Ovary (tissue), 9 donors: ENCODE results near the gene CNOT6L. TPM values are rescaled to one million over a fixed set of nuclear protein-coding genes. Genes with fewer than 3 reads are reported as not detected.
A peak's percentile ranks its signal among the peaks of the same experiment; 100 is the strongest.

Source experiments
- DNase-seq, 5 donors: peaks; one replicate each; pipeline ENCODE4 v3.0.0-alpha.2; 2019 to 2020
- H3K27ac ChIP-seq, 2 donors: fragments of 200-600 bp; one replicate each; pipeline versions ENCODE4 v1.5.1 to v1.8.0; 2019 to 2022
- H3K27me3 ChIP-seq: fragments of 200-600 bp; one replicate; pipeline ENCODE4 v1.8.0; 2022
- H3K36me3 ChIP-seq: fragments of 200-600 bp; sonication (generic); one replicate; pipeline ENCODE4 v1.5.1; 2019
- H3K4me1 ChIP-seq: one replicate; pipeline ENCODE4 v1.8.1; 2013; ENCODE audit warnings: mild to moderate bottlenecking, moderate library complexity; ENCODE audit not compliant: insufficient read depth
- H3K4me3 ChIP-seq: fragments of 200-600 bp; sonication (generic); one replicate; pipeline ENCODE4 v1.5.1; 2017
- H3K9me3 ChIP-seq, 2 donors: fragments of 200-600 bp in 1 of 2; sonication (generic) in 1 of 2; one replicate each; pipeline versions ENCODE4 v1.5.1 to v1.8.1; 2013 to 2019; ENCODE audit warnings: mild to moderate bottlenecking in 1 of 2, moderate library complexity in 1 of 2
- EP300 ChIP-seq: sonication (generic); formaldehyde crosslinking; IDR thresholded peaks from one replicate; pipeline ENCODE4 v1.6.1; 2017; ENCODE audit warnings: antibody characterized with exemption
- POLR2A ChIP-seq: fragments of 450-650 bp; IDR thresholded peaks from one replicate; pipeline ENCODE4 v1.6.1; 2017; ENCODE audit warnings: antibody characterized with exemption, mild to moderate bottlenecking, moderate library complexity
- WGBS, 3 donors: extraction: QIAGEN DNeasy Blood & Tissue Kit in 1 of 3; methylation state at CpG; one replicate each; pipeline versions ENCODE4 v1.1.5 to v1.1.7; 2013 to 2017; 5-methylcytosine and 5-hydroxymethylcytosine counted together
- intact Hi-C, 4 donors: fragments of 100-400 bp; cut with DNase I; formaldehyde crosslinking; loops; one replicate each; pipeline versions ENCODE4 v1.11.0 to v1.15.1; 2022 to 2023
- polyA plus RNA-seq, 2 donors: library from polyadenylated mRNA; stranded (reverse); fragments of 200-250 nt in 1 of 2; fragments of 350-450 nt in 1 of 2; fragmentation: Illumina TruSeq in 1 of 2; extraction: RNeasy Lipid Tissue Mini Kit (QIAGEN cat#74804) in 1 of 2; gene quantifications; one replicate each; pipeline ENCODE4 v1.2.3, GENCODE V29; 2013 to 2014
- total RNA-seq, 7 donors: library from RNA; depleted of rRNA in 2 of 7; stranded (reverse); fragments of >200 nt in 2 of 7; fragmentation: NEBNext Ultra II Directional in 3 of 7; extraction: Animal tissue kit (Norgen Biotek cat#: 25700) in 3 of 7; gene quantifications; one replicate each; pipeline versions ENCODE4 v1.1.0 to v1.2.4, GENCODE V29; 2016 to 2023
- TF ChIP-seq, protein P1 (sequence below), 3 donors: fragments of 450-650 bp in 2 of 3; fragments of 200-600 bp in 1 of 3; IDR thresholded peaks; one replicate each; pipeline versions ENCODE4 v1.5.1 to v1.8.0; 2016 to 2022; ENCODE audit warnings: antibody characterized with exemption in 3 of 3, mild to moderate bottlenecking in 1 of 3
- donor health status: DM: no; HTN: no; CAD: no; lungs with moderate emphysema.
- donor health status: DM: no; HTN: no; CAD: no.
- donor health status: Bipolar disorder and iron deficiency.
- donor health status: DM: yes; HTN: yes; CAD: no.
- donor health status: DM: no; HTN: no; CAD: no.
- donor health status: DM: yes; HTN: yes; CAD: no.

The CNOT6L gene
- total and polyA plus RNA-seq, 9 donors = 7.7 to 58.6 (median 47.0) TPM

DNA sequence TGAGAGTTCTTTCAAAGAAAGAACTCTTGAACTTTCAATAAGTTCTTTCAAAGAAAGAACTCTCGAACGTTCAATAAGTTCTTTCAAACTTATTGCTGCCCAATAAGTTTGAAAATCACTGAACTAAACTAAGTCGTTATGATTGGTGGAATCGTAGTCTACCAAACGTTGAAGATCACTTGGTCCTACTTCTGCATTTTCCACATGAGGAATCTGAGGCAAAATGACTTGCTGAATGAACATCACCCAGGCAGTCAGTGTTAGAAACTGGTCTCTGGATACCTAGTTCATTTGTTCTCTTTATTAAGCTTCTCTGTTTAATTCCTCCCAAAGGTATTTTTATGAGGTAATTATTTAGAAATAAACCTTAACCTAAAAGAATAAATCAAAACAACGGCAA is 7.1 kb upstream of the CNOT6L start:
- no peaks in the 10 kb centered on the region for H3K4me1 ChIP-seq
- H3K27ac ChIP-seq = no peak overlapping the region
- H3K27me3 ChIP-seq = no peaks in the 10 kb centered on the region
- H3K9me3 ChIP-seq = no peaks in the 10 kb centered on the region
- no peaks in the 10 kb centered on the region for H3K36me3 ChIP-seq
- H3K4me3 ChIP-seq = no peak overlapping the region
- TF ChIP-seq EP300 (no peak), POLR2A (no peak)
- TF ChIP-seq, protein P1, sequence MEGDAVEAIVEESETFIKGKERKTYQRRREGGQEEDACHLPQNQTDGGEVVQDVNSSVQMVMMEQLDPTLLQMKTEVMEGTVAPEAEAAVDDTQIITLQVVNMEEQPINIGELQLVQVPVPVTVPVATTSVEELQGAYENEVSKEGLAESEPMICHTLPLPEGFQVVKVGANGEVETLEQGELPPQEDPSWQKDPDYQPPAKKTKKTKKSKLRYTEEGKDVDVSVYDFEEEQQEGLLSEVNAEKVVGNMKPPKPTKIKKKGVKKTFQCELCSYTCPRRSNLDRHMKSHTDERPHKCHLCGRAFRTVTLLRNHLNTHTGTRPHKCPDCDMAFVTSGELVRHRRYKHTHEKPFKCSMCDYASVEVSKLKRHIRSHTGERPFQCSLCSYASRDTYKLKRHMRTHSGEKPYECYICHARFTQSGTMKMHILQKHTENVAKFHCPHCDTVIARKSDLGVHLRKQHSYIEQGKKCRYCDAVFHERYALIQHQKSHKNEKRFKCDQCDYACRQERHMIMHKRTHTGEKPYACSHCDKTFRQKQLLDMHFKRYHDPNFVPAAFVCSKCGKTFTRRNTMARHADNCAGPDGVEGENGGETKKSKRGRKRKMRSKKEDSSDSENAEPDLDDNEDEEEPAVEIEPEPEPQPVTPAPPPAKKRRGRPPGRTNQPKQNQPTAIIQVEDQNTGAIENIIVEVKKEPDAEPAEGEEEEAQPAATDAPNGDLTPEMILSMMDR (IDR thresholded peaks at IDR 0.05) = no peak
- intact Hi-C loops = no loop called here
- WGBS, 3 donors = 78 to 83% (median 81%) methylated on average over 6 of the region's 6 CpGs
- no peak for DNase-seq

DNA sequence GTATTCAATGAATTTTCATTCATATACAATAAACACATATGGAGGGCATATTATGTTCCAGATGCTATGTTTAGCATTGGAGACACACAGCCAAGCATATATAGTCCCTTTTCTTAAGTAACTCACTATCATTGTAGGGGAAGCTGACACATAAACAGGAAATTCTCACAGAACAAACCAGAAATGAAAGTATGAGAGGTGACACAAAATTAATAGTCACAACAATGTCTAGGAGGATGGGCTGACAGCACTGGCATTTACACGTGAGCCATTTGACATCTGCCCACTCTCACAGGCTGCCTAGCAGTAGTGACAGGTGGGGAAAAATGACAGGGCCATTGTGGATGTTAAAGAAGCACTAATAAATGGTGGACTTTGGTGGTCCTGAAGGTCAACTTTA is 2.6 kb upstream of the CNOT6L start:
- H3K9me3 ChIP-seq = no peaks in the 10 kb centered on the region
- no peaks in the 10 kb centered on the region for H3K36me3 ChIP-seq
- H3K4me3 ChIP-seq = no peak overlapping the region
- H3K4me1 ChIP-seq = peaks cover 5% of the 10 kb centered on the region
- H3K27me3 ChIP-seq = no peaks in the 10 kb centered on the region
- TF ChIP-seq POLR2A (no peak), EP300 (no peak)
- TF ChIP-seq, protein P1 (IDR thresholded peaks at IDR 0.05) = no peak
- intact Hi-C loops = loop anchor here in 1 of 4 donors (2.0 kb wide), 1 partner anchor 41 kb away; the partner anchor contains the start of gene MRPL1
- peak overlapping the region in 1 of 2 donors; percentile 98 for H3K27ac ChIP-seq
- WGBS, 3 donors = 63 to 74% (median 72%) methylated on average over 1 of the region's 1 CpG
- DNase-seq = no peak

DNA sequence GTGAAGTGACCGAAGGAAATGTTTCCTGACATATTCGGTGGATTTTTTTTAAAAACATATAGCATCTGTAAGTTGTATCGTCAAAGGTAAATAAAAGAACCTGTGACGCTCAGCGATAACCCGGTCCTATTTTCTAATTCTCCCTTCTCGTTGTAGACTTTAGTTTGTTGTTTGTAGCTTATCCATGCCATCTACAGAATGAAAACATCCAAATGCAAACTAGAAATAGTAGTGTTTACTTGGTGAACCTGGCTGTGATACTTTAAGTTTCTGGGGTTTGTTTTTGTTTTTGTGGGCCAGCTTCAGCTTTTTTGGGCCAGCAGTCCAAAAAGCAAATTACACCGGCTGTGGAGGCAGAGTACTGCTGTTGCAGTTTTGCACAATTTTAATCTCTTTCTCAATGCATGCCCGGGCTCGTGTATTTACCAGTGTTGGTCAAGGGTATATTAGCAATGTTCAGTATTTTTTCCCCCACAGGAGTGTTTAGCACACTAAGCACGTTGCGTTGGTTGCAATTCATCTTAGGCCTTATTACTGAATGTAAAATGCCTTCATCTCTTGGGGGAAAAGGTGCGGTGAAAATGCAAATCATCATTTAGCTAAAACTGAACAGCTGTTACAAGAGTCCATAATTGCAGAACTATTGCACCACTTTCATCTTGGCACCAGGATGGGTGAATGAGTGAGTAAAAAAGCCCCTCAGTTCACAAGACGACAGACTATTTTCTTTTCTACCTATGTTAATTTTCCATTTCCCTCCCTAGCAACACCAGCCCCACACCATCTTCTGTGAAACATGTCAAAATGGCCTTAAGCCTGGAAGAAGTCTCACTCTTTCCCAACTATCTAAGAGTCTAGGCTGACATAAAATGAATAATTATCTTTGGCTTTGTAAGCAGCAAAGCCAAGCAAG is 1.7 kb upstream of the CNOT6L start:
- Histone ChIP-seq H3K27me3 (no peaks in the 10 kb centered on the region), H3K9me3 (no peaks in the 10 kb centered on the region), H3K4me3 (peak overlapping the region; percentile 90), H3K27ac (peak overlapping the region; percentile 98), H3K4me1 (peaks cover 5% of the 10 kb centered on the region), H3K36me3 (no peaks in the 10 kb centered on the region)
- WGBS, 3 donors = 6 to 8% (median 6%) methylated on average over 14 of the region's 14 CpGs
- no peak for TF ChIP-seq POLR2A
- no peak for TF ChIP-seq EP300
- TF ChIP-seq, protein P1 (IDR thresholded peaks at IDR 0.05) = no peak
- intact Hi-C loops = loop anchor here in 1 of 4 donors (2.0 kb wide), 1 partner anchor 42 kb away; the partner anchor contains the start of gene MRPL1
- DNase-seq = peak in 1 of 5 donors; percentile 20

DNA sequence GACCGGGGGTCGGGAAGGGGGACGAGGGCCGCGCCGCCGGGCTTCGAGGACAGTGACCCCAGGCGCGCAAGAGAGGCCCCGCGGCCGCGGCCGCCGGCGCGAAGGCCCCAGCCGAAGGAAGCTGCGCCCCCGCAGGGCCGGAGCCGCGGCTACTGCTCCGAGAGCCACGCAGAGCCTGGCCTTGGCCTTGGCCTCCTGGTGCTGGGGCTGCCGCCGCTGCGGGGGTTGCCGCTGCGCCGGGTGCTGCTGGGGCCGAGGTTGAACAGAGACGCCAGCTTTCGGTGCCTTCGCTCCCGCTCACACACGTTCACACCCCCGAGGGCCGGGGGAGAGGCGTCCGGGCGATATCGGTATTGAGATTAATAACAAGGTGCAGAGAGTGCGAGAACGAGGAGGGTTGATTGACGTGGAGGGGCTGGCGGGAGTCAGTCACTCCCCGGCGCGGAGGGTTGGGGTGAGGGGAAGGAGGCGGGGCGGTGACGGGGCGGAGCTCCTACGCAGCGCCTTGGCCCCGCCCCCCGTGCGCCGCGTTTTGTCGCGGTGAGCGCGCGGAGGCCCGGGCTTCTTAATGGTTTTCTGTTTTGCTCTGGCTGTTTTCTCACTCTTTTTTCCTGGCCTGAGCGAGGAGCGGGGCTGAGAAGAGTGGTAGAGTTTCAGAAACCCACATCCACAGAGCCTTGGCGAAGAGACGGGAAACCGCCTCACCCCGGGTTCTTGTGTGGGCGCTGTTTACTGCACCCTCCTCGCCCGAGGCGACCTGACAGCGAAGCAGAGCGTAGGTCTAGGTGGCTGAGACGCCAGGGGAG is 878 bp upstream of the CNOT6L start:
- intact Hi-C loops = loop anchor here in 2 of 4 donors (2.0 kb wide), 1 partner anchor 43 kb away; the partner anchor contains the start of gene MRPL1 (in 2 of the 2)
- Histone ChIP-seq H3K36me3 (no peaks in the 10 kb centered on the region), H3K27me3 (no peaks in the 10 kb centered on the region), H3K4me1 (peaks cover 9% of the 10 kb centered on the region), H3K9me3 (no peaks in the 10 kb centered on the region), H3K27ac (peak overlapping the region; percentile 98), H3K4me3 (peak overlapping the region; percentile 90)
- 0% methylated on average over 48 to 81 of the region's 81 CpGs for WGBS, 3 donors
- TF ChIP-seq, protein P1 (IDR thresholded peaks at IDR 0.05) = no peak
- TF ChIP-seq POLR2A = peak; percentile 66
- TF ChIP-seq EP300 = no peak
- DNase-seq = peak; percentile 90 to 94 (median 93)
